Measurements from ENCODE around the gene ECSIT.

DNA sequence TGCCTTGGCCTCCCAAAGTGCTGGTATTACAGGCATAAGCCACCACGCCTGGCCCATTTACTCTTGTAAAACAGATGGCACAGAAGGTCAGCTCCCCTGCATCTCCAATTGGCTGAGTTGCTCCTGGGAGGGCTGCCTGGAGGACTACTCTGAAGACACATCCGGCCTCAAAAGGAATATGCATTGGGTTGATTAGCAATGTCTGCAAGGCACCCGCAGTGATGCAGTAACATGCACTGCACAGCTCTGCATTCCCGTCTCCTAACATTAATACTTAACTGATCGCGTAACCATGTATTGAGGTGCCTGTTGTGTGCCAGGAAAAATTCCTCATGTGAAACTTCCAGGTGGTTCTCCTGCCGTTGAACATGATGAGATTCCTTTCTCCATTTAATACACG lies 53.1 kb downstream of the ECSIT start:
- TF ChIP-seq POLR2A (IDR thresholded peaks at IDR 0.05; ENCODE audit: low read depth, low read length), result no peak
- TF ChIP-seq POLR2AphosphoS5 (IDR thresholded peaks at IDR 0.05; ENCODE audit: low read depth, low read length), result no peak
- no peak for TF ChIP-seq TAF1 (IDR thresholded peaks at IDR 0.05; ENCODE audit: low read depth, low read length)
- no peak for TF ChIP-seq POU2F2 (IDR thresholded peaks at IDR 0.05; ENCODE audit: low read depth, low read length)
- no peak for TF ChIP-seq SPI1 (IDR thresholded peaks at IDR 0.05; ENCODE audit: low read depth, low read length)
- no peak for TF ChIP-seq PAX5 (IDR thresholded peaks at IDR 0.05; ENCODE audit: insufficient read depth, low read length, severe bottlenecking)
